Fibroblast of the aortic adventitia (primary cell): ENCODE measurements around the gene PDILT. TPM values are rescaled to one million over a fixed set of nuclear protein-coding genes. Genes with fewer than 3 reads are reported as not detected.
"Not testable (repeated sequence)": the region's sequence is repeated elsewhere in the genome, so short reads cannot be mapped to it uniquely, and the experiment has no call there.

Experiments used
- DNase-seq: peaks from one replicate; pipeline ENCODE4 v3.0.0-alpha.2; 2010; ENCODE audit warnings: low read depth
- H3K4me3 ChIP-seq: 2 replicates; pipeline ENCODE4 v1.5.1; 2011; ENCODE audit warnings: low read depth, mild to moderate bottlenecking, control low read depth, low read length, moderate library complexity
- CTCF ChIP-seq: IDR thresholded peaks from 2 replicates; pipeline ENCODE4 v1.5.1; 2011; ENCODE audit warnings: mild to moderate bottlenecking, low read length, control low read depth, inconsistent platforms; ENCODE audit not compliant: insufficient read depth
- total RNA-seq: library from RNA; depleted of rRNA; stranded (reverse); fragments of >200 nt; gene quantifications from 2 replicates; pipeline ENCODE4 v1.2.3, GENCODE V29; 2012; ENCODE audit warnings: low replicate concordance

Gene PDILT
- total RNA-seq = not detected in 2 replicates

GRCh38 chr16:20404637-20405036 lies at the start of gene PDILT:
Gene PDILT (minus strand): TSS chr16:20404737. CDS start chr16:20399300, 5,437 bp downstream.
- no peak for DNase-seq
- TF ChIP-seq CTCF = no peak
- no peak within 1 kb of the TSS for H3K4me3 ChIP-seq

GRCh38 chr16:20453633-20454032 lies 49.1 kb upstream of the PDILT start:
- not testable (repeated sequence) for H3K4me3 ChIP-seq, DNase-seq

- H3K4me3 ChIP-seq, DNase-seq: not testable (repeated sequence)
Observed at GRCh38 chr16:20451364-20451763, 46.8 kb upstream of the PDILT start, which contains the start of gene ACSM2A. Gene ACSM2A (plus strand): TSS chr16:20451521. CDS start chr16:20460115, 8,594 bp downstream.

GRCh38 chr16:20446652-20447393 lies 42.3 kb upstream of the PDILT start:
- DNase-seq, H3K4me3 ChIP-seq: not testable (repeated sequence)

- not testable (repeated sequence) for DNase-seq, H3K4me3 ChIP-seq
Observed at GRCh38 chr16:20441859-20442258, 37.3 kb upstream of the PDILT start.

- H3K4me3 ChIP-seq = no peak overlapping the region
- no peak for TF ChIP-seq CTCF
- no peak for DNase-seq
Observed at GRCh38 chr16:20441191-20441590, 36.7 kb upstream of the PDILT start.

- not testable (repeated sequence) for H3K4me3 ChIP-seq, DNase-seq
Observed at GRCh38 chr16:20440731-20441130, 36.2 kb upstream of the PDILT start.

- not testable (repeated sequence) for H3K4me3 ChIP-seq, DNase-seq
Observed at GRCh38 chr16:20439820-20440231, 35.3 kb upstream of the PDILT start.

- not testable (repeated sequence) for H3K4me3 ChIP-seq, DNase-seq
Observed at GRCh38 chr16:20438950-20439349, 34.4 kb upstream of the PDILT start.

- DNase-seq = no peak
- no peak for TF ChIP-seq CTCF
- H3K4me3 ChIP-seq = no peak overlapping the region
Observed at GRCh38 chr16:20430948-20431347, 26.4 kb upstream of the PDILT start.

- not testable (repeated sequence) for DNase-seq, H3K4me3 ChIP-seq
Observed at GRCh38 chr16:20430480-20430879, 25.9 kb upstream of the PDILT start.

GRCh38 chr16:20429499-20429898 lies 25.0 kb upstream of the PDILT start:
- not testable (repeated sequence) for H3K4me3 ChIP-seq, DNase-seq

- not testable (repeated sequence) for H3K4me3 ChIP-seq, DNase-seq
Observed at GRCh38 chr16:20427401-20427797, 22.9 kb upstream of the PDILT start.
